RWPE1 (cell line): ENCODE measurements around the gene IQCB1.
"Not testable (repeated sequence)": the region's sequence is repeated elsewhere in the genome, so short reads cannot be mapped to it uniquely, and the experiment has no call there.

Source experiments
- CTCF ChIA-PET: fragments of 350-600 bp; sonication (Branson Sonifier 250); formaldehyde crosslinking; extraction: SDS; loops from one replicate; lab custom pipeline; 2021; lab: Yijun Ruan, JAX
- POLR2A ChIA-PET: fragments of 400-600 bp; formaldehyde crosslinking; extraction: SDS; loops from one replicate; lab custom pipeline; 2020; ENCODE audit warnings: antibody characterized with exemption; ENCODE audit not compliant: low non-redundant PET; lab: Yijun Ruan, JAX
- DNase-seq: peaks from one replicate; pipeline ENCODE4 v3.0.0; 2012; ENCODE audit warnings: low spot score
- H3K27ac ChIP-seq: fragments of 450-650 bp; 2 replicates; pipeline ENCODE4 v1.5.1; 2017
- TF ChIP-seq, protein P1 (sequence below): fragments of 450-650 bp; conservative IDR thresholded peaks from 2 replicates; pipeline ENCODE4 v1.5.1; 2017; ENCODE audit warnings: low read depth, mild to moderate bottlenecking

The IQCB1 gene

DNA sequence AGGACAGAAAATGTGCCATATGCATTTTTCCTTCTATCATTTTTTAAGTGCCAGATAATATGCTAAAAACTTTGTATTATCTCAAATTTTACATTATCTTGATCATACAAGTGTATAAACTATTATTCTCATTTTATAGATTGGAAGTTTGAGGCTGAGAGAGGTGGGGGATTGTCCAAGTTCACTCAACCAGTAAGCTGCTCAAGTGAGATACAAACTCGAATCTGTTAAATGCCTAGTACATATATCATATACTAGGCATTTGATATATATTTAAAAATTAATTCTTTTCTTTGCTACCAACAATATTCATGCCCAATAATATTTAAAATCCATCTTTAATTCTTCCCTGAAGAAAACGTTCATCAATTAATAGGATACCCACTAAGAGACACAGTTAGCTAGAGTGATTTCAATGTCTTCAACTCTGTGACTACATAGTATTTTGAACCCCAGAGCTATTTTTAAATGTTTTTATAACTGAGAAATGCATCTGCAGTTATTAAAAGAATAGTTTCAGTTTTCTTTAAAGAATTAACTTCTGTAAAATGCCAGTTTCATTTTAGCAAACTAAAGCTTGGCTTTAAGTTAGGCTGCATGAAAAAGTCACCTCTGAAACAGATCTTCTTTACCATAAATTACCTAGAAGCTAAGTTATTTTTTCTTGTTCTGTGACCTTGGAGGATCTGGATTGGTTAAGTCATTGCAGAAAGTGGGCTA, 40.4 kb downstream of the IQCB1 start:
- CTCF ChIA-PET = no interaction called here
- POLR2A ChIA-PET = no interaction called here
- DNase-seq = no peak
- TF ChIP-seq, protein P1, sequence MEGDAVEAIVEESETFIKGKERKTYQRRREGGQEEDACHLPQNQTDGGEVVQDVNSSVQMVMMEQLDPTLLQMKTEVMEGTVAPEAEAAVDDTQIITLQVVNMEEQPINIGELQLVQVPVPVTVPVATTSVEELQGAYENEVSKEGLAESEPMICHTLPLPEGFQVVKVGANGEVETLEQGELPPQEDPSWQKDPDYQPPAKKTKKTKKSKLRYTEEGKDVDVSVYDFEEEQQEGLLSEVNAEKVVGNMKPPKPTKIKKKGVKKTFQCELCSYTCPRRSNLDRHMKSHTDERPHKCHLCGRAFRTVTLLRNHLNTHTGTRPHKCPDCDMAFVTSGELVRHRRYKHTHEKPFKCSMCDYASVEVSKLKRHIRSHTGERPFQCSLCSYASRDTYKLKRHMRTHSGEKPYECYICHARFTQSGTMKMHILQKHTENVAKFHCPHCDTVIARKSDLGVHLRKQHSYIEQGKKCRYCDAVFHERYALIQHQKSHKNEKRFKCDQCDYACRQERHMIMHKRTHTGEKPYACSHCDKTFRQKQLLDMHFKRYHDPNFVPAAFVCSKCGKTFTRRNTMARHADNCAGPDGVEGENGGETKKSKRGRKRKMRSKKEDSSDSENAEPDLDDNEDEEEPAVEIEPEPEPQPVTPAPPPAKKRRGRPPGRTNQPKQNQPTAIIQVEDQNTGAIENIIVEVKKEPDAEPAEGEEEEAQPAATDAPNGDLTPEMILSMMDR = no peak
- no peak overlapping the region for H3K27ac ChIP-seq

DNA sequence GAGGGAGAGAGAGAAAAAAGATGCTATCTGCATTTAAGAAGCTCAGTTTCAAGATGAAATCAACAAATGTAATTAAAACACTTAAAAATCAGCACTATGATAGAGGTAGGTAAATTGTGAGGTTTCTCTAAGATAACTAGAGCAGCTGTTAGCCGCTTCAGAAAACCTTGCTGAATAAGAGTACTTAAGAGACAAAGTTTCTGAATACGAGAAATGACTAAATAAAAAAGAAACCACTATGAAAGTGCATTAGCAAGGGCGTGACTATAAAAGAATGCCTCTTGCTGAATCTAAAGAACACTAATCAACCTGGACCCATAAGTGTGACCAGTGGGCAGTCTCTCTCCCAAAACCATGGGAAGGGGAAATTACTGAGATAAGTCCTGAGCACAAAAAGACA, 41.8 kb downstream of the IQCB1 start:
- H3K27ac ChIP-seq = no peak overlapping the region
- ChIA-PET POLR2A (no interaction called here), CTCF (no interaction called here)
- TF ChIP-seq, protein P1 = no peak
- no peak for DNase-seq

DNA sequence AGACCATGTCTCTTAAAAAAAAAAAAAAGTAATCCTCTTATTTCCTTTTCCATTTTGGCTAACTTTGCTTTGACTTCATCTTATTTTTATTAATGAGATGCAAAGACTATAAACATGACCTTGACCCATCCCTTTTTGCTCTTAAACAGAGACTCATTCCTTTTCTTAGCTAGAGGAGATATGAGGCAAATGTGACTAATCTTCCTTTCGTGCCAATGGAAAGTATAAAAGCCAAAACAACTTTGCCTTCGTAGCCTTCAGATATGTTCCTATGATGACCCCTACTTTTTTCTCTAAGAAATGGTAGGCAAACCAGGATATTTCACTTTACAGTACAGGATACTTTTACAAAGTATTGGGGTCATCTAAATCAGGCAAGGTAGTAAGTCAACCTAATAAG, 48.4 kb downstream of the IQCB1 start:
- TF ChIP-seq, protein P1 = no peak
- no peak for DNase-seq
- H3K27ac ChIP-seq = no peak overlapping the region
- CTCF ChIA-PET = no interaction called here
- POLR2A ChIA-PET = interaction anchor here (0.7 kb wide), 1 partner anchor 9 kb away, joined by 3 read pairs; no protein-coding TSS in a partner anchor

DNA sequence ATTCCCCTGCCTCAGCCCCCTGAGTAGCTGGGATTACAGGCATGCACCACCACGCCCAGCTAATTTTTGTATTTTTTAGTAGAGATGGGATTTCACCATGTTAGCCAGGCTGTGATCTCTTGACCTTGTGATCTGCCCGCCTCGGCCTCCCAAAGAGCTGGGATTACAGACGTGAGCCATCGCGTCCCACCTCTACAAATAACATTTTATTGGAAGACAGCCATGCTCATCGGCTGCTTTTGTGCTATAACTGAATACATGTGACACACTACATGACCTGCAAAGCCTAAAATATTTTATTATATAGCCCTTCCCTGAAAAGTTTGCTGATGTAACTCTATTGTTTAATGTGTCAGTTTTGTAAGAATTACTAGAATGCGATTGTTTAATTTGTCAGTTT, 52.1 kb downstream of the IQCB1 start:
- POLR2A ChIA-PET, H3K27ac ChIP-seq, DNase-seq: not testable (repeated sequence)
- CTCF ChIA-PET = interaction anchor here (0.6 kb wide), 1 partner anchor 70 kb away, joined by 3 read pairs; no protein-coding TSS in a partner anchor

GRCh38 chr3:121781611-121782010, 53.2 kb downstream of the IQCB1 start:
- POLR2A ChIA-PET = no interaction called here

GRCh38 chr3:121775095-121775494, 59.8 kb downstream of the IQCB1 start:
- DNase-seq, POLR2A ChIA-PET, H3K27ac ChIP-seq, CTCF ChIA-PET: not testable (repeated sequence)

More at GRCh38 chr3:121781611-121782010, 53.2 kb downstream of the IQCB1 start:
- H3K27ac ChIP-seq = no peak overlapping the region
- TF ChIP-seq, protein P1 = no peak
- DNase-seq = no peak
- CTCF ChIA-PET = no interaction called here

DNA sequence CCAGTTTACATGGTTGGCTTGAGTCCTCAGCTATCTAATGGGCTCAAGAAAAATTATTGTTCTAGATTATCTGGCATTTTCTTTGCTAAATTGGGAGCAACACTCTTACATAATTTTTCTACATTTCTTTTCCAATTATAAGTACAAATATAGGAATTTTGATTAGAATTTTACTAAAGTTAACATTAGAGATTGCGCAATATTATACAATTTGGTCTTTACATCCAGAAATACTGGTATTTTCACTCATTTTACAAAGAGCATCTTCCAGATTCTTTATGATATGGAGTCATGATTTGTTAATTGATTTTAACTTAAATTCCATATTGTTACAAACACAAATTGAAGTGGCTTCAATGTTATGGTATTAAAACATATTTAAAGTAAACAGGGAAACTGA, 65.6 kb downstream of the IQCB1 start:
- CTCF ChIA-PET = no interaction called here

More for the DNA sequence above, 65.6 kb downstream of the IQCB1 start:
- H3K27ac ChIP-seq = no peak overlapping the region
- no peak for DNase-seq
- TF ChIP-seq, protein P1 = no peak
- POLR2A ChIA-PET = no interaction called here
